OCI-LY3 (cell line): Measurements from ENCODE around the gene SNED1.

Source experiments
- EZH2phosphoT487 ChIP-seq: fragments of 200-600 bp; shearing (Covaris generic); IDR thresholded peaks from 2 replicates; pipeline ENCODE4 v1.6.1; 2018; ENCODE audit warnings: antibody characterized with exemption, mixed run types, low read depth
- TF ChIP-seq, protein P1 (sequence below): fragments of 200-600, 300-600 bp; sonication (generic); IDR thresholded peaks from 2 replicates; pipeline ENCODE4 v1.5.1; 2014; ENCODE audit warnings: antibody characterized with exemption, low read length, low read depth

DNA sequence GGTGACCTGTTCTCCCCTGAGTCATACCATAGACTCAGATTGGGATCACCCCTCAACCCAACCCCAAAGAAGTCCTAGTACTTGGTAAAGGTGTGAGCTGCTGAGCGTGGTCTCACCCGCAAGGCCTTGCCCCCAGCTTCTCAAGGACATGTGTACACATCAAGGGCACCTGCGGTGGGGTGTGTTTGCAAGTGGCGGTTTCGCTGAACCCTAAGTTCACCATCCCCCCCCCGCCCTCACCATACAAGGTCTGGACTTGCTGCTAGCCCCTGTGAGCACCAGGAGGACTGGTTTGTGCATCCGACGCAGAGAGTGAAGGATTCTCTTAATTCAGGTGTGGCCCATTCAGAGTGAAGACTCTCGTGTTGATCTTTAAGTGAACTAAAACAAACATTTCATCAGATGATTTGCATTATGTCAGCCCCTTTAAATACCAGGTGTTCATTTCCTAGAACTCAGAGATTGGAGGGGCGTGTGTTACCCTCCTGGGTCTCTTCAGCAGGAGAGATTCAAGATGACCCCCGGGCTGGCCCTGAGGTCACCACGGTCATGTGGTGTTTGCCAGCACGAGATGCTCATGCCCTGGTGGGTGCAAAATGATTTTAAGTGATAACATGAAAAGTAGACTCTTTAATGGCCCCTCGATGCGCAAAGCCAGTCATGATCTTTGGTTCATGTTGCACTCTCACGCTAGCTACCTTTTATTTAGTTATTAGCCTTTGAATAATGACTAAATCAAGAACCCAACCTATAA is 75.8 kb downstream of the SNED1 start:
- TF ChIP-seq, protein P1, sequence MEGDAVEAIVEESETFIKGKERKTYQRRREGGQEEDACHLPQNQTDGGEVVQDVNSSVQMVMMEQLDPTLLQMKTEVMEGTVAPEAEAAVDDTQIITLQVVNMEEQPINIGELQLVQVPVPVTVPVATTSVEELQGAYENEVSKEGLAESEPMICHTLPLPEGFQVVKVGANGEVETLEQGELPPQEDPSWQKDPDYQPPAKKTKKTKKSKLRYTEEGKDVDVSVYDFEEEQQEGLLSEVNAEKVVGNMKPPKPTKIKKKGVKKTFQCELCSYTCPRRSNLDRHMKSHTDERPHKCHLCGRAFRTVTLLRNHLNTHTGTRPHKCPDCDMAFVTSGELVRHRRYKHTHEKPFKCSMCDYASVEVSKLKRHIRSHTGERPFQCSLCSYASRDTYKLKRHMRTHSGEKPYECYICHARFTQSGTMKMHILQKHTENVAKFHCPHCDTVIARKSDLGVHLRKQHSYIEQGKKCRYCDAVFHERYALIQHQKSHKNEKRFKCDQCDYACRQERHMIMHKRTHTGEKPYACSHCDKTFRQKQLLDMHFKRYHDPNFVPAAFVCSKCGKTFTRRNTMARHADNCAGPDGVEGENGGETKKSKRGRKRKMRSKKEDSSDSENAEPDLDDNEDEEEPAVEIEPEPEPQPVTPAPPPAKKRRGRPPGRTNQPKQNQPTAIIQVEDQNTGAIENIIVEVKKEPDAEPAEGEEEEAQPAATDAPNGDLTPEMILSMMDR, result no peak
- no peak for TF ChIP-seq EZH2phosphoT487
